AG08395 (cell line): ENCODE measurements around the gene PARP3.

Experiments used
- DNase-seq: peaks from one replicate; pipeline ENCODE4 v3.0.0; 2012; ENCODE audit warnings: mixed read lengths, low spot score

PARP3 gene

DNA sequence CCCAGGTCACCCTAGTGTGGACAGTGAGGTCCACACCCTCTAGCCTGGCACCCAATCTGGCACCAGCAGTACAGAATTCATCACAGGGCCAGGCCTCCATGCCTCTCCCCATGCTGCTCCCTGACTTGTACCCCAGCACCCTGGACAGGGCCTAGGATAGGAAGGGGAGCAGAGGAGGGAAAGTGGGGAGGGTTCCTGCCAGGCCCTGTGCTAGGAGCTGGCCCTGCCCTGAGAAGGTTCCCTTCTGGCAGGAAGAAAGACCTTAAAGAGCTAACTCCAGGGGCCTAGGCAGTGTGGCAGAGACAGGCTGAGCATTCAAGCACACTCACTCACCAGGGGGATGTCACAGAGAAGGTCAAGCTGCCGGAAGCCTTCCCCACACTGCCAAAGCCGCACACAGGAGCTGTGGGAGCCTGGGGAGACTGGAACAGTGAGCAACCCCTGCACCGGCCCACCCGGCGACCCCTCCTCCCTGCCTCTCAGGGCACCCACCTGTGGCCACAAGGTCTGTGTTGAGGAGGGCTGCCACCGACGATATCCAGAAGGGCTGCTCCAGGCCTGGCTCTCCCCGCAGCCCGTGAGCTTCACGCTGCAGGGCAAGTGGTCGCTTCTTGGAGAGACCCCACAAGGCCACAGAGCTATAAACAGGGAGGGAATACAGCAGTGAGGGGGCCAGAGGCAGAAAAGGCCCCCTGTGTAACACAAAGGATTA lies 7.9 kb upstream of the PARP3 start:
- no peak for DNase-seq

DNA sequence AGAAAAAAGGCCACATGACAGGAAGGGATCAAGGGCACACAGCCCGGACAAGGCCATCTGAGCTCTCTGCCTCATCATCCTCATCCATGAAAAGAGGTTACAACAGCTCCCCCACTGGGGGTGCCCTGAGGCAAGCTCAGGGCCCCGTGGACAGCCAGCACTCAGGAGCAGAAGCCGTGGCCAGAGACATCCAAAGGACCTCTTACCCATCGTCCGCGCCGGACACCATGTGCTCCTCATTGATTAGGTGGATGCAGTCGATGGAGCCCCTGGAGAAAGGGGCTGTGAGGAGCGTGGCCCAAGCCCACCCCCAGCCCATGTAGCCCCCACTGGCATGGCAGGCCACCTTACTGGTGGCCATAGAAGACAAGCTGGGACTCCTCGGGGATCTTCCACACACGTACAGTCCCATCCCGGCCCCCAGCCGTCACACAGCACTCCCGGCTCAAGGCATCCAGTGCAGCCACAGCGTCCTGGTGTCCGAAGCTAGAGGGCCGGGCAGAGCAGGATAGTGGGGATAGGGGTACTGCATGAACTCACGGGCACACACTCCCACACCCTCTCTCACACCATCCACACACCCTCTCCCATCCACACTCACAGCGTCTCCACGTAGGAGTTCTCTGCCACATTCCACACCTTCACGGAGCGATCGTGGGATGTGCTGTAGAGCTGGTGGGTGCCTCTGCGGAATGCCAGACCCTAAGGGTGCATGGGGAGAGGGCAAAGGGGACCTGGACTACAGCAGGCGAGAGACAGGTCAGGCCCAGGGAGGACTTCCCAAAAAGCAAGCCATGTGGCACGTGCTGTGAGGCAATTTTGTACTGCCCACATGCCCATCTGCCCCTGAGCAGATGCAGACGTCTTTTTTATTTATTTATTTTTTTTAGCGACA lies 6.9 kb upstream of the PARP3 start:
- no peak for DNase-seq

- DNase-seq = no peak
Observed at GRCh38 chr3:51935886-51936755, 6.0 kb upstream of the PARP3 start.

DNA sequence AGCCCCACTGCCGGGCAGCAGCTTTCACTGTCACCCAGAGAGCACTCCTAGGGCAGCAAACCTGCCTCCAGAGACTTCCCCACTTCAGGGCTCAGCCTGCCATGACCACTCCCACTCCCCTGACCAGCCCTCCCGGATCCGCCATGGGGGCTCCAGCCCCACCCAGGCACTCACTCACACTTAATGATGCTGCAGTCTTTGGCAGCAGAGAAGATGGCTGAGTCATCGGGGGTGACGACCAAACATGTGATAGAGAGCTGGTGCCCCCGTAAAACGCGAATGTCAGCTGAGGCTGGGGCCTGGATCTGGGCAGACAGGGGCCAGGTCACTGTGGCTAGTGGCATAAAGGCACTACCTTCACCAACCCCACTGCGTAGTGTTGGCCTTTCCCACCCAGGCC lies 5.1 kb upstream of the PARP3 start:
- DNase-seq = no peak

- no peak for DNase-seq
Observed at GRCh38 chr3:51937611-51938450, 4.3 kb upstream of the PARP3 start.

DNA sequence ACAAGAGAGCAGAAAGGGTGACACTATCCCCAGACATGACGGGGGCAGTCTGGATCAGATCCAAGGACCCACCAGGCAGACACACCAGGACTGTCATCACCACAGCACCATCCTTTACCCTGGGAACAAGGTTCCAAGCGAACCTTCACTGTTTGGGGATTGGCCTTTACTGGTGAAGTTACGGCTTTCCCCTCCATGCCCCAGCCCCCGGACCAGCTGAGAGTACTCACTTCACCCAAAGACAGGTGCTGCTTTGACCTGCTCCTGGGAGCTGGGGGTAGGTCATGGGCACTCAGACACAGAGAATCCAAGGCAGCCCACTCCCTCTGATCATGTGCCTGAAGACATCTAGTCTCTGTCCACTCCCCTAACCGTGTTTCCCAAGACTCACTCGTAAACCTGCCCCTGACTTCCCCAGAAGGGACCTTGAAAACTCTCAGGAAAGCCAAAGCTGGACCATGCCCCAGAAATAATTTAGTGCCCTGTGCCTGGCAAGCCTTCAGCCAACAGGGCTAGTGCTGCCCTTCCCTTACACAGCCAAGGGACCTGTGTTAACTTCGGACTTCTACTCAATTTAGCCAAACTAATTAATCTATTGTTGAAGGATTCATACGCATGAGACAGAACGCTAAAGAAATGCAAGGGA lies 3.3 kb upstream of the PARP3 start:
- DNase-seq = no peak

- DNase-seq = peak; percentile 29
Observed at GRCh38 chr3:51940648-51941462, 1.3 kb upstream of the PARP3 start.

- no peak for DNase-seq
Observed at GRCh38 chr3:51941463-51941797, 733 bp upstream of the PARP3 start.

- DNase-seq = peak; percentile 92
Observed at GRCh38 chr3:51942603-51943450, 664 bp downstream of the PARP3 start.

DNA sequence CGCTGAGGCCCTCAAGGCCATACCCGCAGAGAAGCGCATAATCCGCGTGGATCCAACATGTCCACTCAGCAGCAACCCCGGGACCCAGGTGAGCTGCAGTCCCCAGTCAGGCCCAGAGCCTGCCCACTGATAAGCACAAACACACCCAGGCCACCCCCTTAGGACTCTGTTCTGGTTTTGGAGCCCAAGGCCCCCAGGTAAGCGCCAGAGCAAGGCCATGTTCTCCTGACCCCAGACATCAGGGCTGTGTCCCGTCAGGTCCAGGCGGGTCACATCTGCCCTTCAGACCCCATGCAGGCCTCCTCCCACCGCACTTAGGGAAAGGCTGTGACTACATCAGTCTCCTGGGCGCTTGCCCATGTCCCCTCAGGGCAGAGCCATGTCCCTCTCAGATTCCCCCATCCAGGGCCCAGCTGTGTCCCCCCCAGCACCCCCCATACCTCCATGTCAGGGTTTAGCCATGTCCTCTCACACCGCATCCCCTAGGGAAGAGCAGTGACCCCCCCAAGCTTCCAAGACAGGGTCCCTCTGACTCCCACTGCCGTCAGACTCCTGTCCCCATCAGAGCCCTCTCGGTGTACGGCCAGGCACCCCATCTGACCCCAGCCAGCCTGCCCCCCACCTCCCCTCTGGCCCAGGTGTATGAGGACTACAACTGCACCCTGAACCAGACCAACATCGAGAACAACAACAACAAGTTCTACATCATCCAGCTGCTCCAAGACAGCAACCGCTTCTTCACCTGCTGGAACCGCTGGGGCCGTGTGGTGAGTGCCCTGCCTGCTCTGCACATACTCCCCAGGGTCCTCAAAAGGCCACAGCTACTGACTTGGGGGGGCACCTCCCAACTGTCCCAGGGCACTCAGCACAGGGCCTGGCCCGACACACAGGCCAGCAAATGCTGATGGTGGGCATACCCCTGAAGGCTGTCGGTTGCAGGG lies 1.6 kb downstream of the PARP3 start:
- no peak for DNase-seq

- no peak for DNase-seq
Observed at GRCh38 chr3:51944451-51945021, 2.4 kb downstream of the PARP3 start.

DNA sequence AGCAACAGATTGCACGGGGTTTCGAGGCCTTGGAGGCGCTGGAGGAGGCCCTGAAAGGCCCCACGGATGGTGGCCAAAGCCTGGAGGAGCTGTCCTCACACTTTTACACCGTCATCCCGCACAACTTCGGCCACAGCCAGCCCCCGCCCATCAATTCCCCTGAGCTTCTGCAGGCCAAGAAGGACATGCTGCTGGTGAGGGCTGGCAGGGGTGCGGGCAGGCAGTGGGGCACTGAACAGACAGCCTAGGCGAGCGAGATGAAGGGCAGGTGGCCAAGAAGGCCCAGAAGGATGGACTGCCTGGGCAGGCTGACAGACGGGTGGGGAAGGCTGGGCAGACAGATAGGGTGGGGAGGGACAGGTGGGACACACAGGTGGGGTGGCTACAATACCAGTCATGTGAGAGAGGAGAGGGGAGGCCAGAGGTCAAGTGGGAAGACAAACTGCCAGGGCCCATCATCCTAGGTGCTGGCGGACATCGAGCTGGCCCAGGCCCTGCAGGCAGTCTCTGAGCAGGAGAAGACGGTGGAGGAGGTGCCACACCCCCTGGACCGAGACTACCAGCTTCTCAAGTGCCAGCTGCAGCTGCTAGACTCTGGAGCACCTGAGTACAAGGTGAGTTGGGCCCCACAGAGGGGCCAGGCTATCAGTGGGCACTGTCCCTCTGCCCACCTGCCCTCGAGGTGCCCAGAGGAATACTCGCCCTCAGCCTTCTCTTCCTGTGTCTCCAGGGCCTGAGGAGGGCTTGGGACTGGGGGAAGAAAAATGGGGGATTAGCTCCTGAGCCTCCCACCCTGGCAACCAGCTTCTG lies 3.1 kb downstream of the PARP3 start:
- DNase-seq = no peak

- no peak for DNase-seq
Observed at GRCh38 chr3:51945926-51946705, 4.0 kb downstream of the PARP3 start.

DNA sequence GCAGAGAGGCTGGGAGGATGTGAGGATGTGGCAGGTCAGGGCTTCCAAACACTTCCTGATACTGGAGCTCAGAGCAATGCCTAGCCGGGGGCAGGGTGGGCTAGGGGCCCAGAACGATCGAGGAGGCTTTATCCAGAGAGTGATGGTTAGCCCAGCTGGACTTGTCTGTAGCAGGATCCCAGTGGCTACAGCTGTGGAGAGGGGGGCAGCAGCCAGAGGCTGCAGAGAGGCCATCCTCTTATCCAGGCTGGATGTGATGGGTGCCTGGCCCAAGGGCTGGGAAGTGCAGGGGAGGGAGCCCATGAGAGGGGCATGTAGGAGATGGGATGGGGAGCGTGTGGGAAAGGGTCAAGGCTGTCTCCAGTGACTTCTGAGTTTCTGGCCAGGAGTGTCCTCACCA lies 4.6 kb downstream of the PARP3 start:
- no peak for DNase-seq

GRCh38 chr3:51947215-51947900 lies 5.2 kb downstream of the PARP3 start:
- no peak for DNase-seq
